TTC549 (cell line): Measurements from ENCODE around the gene ZDHHC1.
"Not testable (repeated sequence)": the region's sequence is repeated elsewhere in the genome, so short reads cannot be mapped to it uniquely, and the experiment has no call there.

Source experiments
- FAIRE-seq: peaks from 2 replicates; lab custom pipeline; 2012; peaks lifted over from hg19 to GRCh38; lab: Jason Lieb, UNC

The ZDHHC1 gene

DNA sequence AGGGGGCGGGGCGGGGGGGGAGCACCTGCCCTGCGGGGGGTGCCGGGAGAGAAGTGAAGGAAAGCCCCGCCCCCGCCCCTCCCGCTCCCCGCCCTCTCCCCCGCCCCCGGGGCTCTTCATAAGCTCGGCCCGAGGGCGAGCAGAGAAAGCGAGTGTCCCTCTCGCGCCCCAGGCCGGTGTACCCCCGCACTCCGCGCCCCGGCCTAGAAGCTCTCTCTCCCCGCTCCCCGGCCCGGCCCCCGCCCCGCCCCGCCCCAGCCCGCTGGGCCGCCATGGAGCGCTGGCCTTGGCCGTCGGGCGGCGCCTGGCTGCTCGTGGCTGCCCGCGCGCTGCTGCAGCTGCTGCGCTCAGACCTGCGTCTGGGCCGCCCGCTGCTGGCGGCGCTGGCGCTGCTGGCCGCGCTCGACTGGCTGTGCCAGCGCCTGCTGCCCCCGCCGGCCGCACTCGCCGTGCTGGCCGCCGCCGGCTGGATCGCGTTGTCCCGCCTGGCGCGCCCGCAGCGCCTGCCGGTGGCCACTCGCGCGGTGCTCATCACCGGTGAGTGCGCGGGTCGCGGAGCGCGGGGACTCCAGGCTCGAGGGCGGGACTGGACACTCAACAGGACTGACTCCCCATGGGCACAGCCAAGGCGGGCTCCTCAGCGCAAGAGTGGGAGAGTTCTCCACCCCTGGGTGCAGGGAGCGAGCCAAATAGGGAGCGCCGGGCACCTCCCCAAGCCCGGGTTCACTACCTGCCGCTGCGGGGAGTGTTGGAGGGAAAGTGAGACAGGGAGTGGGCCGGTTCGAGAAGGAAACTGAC is 14.9 kb upstream of the ZDHHC1 start, which contains the start of gene HSD11B2:
HSD11B2 (plus strand) TSS at position 145 of the 798 bp plus-strand sequence; CDS start at position 273, 128 bp downstream.
- no peak for FAIRE-seq

- no peak for FAIRE-seq
Measured at GRCh38 chr16:67430504-67430976, 14.3 kb upstream of the ZDHHC1 start.

DNA sequence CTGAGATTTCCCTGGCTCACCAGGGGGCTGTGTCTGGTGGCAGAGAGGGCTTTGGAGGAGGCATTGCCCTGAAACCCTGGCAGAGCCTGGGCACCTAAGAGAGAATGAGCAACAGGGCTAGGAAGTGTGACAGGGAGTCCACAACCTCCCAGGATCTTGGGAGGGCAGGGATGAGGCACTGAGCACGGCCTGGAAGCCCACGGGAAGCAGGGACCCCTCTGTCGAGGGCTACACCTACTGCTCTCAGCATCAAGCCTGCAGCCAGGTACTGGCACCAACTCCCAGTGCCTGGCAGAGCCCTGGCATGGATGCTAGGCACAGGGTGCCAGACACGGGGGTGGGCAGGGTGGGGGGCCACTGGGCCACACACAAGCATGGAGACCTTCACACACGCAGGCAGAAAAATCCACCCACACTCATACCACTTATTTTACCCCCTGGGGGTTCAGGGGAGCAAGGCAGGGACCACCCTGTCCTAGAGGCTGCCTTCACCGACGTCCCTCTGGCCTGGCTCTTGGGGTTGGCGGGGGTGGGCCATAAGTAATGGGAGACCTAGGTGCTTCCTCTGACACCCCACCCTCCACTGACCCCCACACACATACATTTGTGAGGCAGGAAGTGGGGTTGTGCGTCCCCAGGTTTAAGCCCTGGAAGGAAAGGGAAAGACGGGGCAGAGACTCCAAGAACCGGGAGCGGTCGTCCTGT is 13.7 kb upstream of the ZDHHC1 start:
- no peak for FAIRE-seq

DNA sequence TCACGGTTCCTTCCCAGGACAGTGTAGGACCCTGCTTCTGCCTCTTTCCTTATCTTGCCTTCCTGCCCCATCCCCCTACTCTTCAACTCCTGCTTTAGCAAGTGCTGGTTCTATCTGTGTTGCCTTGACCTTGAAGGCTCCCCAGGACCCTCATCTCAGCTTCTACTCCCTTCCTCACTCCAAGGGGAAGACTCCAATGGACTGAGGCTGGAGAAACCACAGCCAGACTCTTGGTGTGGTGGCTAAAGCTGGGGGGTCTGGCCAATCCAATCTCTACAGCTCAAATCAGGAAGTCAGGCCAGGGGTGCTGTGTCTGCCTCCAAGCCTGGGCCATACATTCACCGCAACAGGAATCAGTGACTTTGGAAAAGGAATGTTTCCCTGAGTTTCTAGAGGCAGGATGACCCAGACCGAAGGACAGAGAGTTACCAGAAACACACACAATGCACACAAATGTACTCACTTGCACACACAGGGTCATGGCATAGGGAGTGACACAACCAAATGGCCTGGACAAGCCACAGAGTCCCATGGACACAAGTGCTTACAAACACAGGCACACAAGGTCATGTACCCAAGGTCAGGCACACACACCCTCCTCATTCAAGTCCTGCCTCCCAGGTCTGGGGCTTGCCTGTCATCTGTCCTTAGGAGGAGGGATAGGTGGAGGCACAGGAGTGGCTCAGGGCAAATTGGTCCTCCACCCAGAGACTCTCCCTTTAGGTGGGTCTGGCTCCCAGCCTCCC is 12.9 kb upstream of the ZDHHC1 start:
- no peak for FAIRE-seq

DNA sequence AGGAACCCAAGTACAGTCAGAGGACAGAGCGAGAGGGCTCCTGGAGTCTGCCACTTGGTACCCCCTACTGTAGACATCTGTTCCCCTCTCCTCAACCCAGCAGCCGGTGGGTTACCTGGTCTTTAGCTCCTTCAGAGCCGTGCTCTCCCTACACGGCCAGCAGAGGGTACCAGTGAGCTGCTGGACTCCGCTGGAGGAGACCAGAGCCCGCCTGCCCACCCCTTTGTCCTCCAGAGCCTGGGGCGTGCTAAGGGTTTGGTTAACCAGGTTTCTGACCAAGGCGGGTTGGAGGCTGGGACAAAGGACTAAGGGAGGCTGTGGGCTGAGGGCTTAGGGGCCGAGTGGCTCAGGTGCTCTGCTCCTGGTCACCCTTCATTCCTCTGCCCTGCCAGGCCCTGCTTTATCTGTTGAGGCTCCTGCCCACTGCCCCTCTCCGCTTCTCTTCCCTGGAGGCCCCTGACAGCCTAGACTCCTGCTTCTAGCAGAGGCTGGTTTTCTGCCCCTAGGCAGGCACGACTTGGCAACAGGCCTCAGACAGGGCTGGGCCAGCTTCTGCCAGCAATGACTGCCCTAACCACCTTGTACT is 12.0 kb upstream of the ZDHHC1 start:
- no peak for FAIRE-seq

GRCh38 chr16:67426950-67427349 is 10.7 kb upstream of the ZDHHC1 start:
- FAIRE-seq = no peak

DNA sequence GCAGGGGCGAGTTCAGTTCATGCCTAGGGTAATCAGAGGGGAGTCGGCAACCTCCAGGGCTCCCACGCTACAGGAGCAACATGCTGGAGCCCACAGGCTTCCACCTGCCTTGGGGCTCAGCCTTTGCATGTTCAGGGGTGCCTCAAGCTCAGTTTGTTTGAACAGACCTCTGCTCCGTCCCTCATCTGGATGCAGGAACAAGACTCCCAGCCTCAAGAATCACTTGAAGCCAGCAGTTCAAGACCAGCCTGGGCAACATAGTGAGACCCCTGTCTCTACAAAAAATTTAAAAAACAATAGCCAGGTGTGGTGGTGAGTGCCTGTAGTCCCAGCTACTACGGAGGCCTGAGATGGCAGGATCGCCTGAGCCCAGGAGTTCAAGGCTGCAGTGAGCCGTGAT is 9.7 kb upstream of the ZDHHC1 start:
- FAIRE-seq = no peak

GRCh38 chr16:67425580-67425979 is 9.3 kb upstream of the ZDHHC1 start:
- no peak for FAIRE-seq

- no peak for FAIRE-seq
Measured at GRCh38 chr16:67425061-67425460, 8.8 kb upstream of the ZDHHC1 start.

- FAIRE-seq = no peak
Measured at GRCh38 chr16:67424261-67424615, 8.0 kb upstream of the ZDHHC1 start.

GRCh38 chr16:67423611-67424260 is 7.5 kb upstream of the ZDHHC1 start:
- no peak for FAIRE-seq

GRCh38 chr16:67423015-67423414 is 6.7 kb upstream of the ZDHHC1 start:
- FAIRE-seq = no peak

GRCh38 chr16:67421030-67421429 is 4.8 kb upstream of the ZDHHC1 start:
- FAIRE-seq = no peak

DNA sequence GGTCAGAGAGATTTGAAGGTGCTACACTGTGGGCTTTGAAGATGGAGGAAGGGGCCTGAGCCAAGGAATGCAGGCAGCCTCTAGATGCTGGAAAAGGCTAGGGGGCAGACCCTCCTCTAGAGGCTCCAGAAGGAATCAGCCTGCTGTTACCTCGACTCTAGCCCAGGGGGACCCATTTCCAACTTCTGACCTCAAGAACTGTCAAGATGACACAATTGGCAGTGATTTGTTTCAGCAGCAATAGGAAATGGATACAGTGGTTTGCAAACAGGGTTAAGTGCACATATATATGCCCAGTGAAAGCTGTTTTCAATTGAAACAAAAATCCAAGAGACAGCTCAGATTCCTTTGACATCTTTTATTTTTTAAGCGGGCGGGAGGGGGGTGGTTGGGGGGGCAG is 3.7 kb upstream of the ZDHHC1 start:
- no peak for FAIRE-seq

DNA sequence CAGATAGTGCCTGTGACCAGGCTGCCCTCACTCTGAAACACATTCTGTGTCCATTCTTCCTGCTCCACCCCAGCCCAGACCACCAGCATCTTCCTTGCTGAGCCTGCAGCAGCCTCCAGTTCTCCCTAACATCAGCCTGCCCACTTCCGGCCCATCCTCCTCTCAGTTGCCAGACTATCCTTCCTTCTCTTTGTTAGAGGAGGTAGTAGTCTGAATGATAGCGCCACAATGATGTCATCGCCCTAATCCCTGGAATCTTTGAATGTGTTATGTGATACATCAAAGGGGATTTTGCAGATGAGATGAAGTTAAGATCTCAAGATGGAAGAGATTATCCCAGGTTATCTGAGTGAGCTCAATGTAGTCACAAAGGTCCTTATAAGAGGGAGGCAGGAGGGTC is 3.2 kb upstream of the ZDHHC1 start:
- no peak for FAIRE-seq

- no peak for FAIRE-seq
Measured at GRCh38 chr16:67417333-67418061, 1.2 kb upstream of the ZDHHC1 start.

GRCh38 chr16:67415421-67415820 is 856 bp downstream of the ZDHHC1 start:
- FAIRE-seq = not testable (repeated sequence)

DNA sequence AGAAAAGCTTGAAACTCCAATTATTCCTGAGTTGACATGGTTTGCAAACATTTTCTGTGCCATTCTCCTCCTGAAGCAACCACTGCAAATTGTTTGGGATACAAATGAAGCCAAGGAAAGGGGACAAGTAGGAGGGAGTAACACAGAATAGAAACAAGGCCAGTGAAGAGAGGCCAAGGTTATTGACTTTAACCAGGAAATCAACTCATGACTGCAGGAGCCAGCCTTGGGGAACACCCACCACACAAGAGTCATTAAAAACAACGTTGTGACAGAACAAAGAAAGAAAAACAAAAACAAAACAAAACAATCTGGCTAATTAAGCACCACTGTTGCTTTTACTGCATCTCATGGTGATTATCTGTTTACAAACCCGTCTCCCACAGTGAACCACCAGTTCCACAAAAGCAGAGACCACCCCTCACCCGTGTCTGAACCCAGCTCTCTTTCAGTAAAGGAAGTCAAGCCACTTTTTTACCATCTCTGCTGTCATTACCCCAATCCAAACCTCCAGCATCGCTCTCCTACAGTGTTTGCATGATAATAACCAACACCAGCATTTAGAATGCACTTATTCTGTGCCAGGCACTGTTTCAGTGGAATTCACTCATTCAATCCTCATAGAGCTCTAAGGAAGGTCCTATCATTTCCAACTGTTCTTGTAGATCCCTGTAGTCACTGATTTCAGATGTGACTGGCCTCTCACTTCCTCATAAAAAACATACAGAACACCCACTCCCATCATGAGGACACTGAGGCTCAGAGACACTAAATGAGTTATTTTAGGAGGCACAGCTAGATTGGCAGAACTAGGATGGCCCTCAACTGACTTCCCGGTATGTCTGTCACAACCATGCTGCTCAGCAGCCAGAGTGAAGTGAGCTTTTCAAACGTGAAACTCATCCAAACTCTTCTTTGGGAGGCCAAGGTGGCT is 2.0 kb downstream of the ZDHHC1 start:
- no peak for FAIRE-seq

GRCh38 chr16:67412294-67412693 is 4.0 kb downstream of the ZDHHC1 start:
- FAIRE-seq = no peak

GRCh38 chr16:67411339-67411738 is 4.9 kb downstream of the ZDHHC1 start:
- FAIRE-seq = no peak
